Peyer's patch (tissue), 4 donors: ENCODE measurements around the gene PIGP.

Experiments
- POLR2A ChIP-seq, 2 donors: fragments of 450-650 bp; IDR thresholded peaks; one replicate each; pipeline ENCODE4 v1.5.1; 2017; ENCODE audit warnings: antibody characterized with exemption in 2 of 2, mild to moderate bottlenecking in 2 of 2, moderate library complexity in 2 of 2
- TF ChIP-seq, protein P1 (sequence below), 6 experiments: fragments of 450-650 bp in 4 of 6; fragments of 200-600 bp in 2 of 6; sonication (generic) in 1 of 6; IDR thresholded peaks; one replicate each; pipeline ENCODE4 v1.5.1; 2017 to 2019; ENCODE audit warnings: antibody characterized with exemption in 6 of 6, mild to moderate bottlenecking in 3 of 6, moderate library complexity in 1 of 6

GRCh38 chr21:37064841-37065240 is 8.0 kb downstream of the PIGP start:
- TF ChIP-seq, protein P1, sequence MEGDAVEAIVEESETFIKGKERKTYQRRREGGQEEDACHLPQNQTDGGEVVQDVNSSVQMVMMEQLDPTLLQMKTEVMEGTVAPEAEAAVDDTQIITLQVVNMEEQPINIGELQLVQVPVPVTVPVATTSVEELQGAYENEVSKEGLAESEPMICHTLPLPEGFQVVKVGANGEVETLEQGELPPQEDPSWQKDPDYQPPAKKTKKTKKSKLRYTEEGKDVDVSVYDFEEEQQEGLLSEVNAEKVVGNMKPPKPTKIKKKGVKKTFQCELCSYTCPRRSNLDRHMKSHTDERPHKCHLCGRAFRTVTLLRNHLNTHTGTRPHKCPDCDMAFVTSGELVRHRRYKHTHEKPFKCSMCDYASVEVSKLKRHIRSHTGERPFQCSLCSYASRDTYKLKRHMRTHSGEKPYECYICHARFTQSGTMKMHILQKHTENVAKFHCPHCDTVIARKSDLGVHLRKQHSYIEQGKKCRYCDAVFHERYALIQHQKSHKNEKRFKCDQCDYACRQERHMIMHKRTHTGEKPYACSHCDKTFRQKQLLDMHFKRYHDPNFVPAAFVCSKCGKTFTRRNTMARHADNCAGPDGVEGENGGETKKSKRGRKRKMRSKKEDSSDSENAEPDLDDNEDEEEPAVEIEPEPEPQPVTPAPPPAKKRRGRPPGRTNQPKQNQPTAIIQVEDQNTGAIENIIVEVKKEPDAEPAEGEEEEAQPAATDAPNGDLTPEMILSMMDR (IDR thresholded peaks at IDR 0.05), result no peak
- no peak for TF ChIP-seq POLR2A (IDR thresholded peaks at IDR 0.05)
